Left renal pelvis (tissue), 4 donors: ENCODE results near the gene SLC25A26. TPM values are rescaled to one million over a fixed set of nuclear protein-coding genes. Genes with fewer than 3 reads are reported as not detected.
"Not testable (repeated sequence)": the region's sequence is repeated elsewhere in the genome, so short reads cannot be mapped to it uniquely, and the experiment has no call there.

Experiments used
- DNase-seq, 4 donors: peaks; one replicate each; pipeline ENCODE4 v3.0.0-alpha.2; 2013; ENCODE audit warnings: low read depth in 4 of 4, low spot score in 3 of 4
- polyA plus RNA-seq, 4 donors: library from polyadenylated mRNA; unstranded; fragments of 120-200 nt; gene quantifications; one replicate each; pipeline ENCODE4 v1.2.1, GENCODE V29; 2013; ENCODE audit not compliant: insufficient read length in 4 of 4

SLC25A26 gene
- polyA plus RNA-seq, 4 donors, result 23.7 to 26.9 (median 24.1) TPM

DNA sequence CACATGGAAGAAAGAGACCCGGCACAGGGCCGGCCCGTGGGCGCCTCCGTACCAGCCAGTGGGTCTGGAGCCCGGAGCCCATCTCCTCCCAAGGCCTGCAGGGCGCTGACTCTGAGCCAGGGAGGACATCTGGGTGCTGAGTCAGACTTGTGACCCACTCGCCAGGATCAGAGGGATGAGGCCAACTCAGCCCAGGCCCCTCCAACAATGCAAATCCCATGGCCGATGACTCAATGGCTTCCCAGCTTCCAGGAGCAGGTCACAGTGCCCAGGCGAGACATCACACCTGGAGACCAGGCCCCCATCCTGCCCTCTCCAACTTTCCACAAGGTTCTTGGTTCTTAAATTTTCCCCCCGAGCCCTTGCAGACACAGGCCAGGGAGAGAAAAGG is 184.9 kb downstream of the SLC25A26 start:
- DNase-seq, result no peak

DNA sequence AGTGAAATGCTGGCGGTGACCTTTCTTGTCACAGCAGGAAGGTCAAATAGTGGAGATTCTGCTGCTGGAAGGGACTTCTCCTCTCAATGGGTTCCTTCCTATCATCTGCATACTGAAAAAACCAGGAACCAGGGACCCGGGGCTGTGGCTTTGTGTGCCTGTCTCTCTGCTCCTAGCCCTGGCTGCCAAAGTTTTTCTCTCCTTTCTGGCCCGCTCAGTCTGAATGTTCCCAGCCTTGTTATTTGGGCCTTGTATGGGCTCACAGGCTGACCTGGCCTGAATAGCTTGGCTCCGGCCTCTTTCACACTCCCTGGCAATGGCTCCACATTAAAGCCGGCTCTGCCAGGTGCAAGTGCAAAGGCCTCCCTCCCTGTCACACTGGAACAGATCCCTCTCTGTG is 185.4 kb downstream of the SLC25A26 start:
- DNase-seq, result no peak

DNA sequence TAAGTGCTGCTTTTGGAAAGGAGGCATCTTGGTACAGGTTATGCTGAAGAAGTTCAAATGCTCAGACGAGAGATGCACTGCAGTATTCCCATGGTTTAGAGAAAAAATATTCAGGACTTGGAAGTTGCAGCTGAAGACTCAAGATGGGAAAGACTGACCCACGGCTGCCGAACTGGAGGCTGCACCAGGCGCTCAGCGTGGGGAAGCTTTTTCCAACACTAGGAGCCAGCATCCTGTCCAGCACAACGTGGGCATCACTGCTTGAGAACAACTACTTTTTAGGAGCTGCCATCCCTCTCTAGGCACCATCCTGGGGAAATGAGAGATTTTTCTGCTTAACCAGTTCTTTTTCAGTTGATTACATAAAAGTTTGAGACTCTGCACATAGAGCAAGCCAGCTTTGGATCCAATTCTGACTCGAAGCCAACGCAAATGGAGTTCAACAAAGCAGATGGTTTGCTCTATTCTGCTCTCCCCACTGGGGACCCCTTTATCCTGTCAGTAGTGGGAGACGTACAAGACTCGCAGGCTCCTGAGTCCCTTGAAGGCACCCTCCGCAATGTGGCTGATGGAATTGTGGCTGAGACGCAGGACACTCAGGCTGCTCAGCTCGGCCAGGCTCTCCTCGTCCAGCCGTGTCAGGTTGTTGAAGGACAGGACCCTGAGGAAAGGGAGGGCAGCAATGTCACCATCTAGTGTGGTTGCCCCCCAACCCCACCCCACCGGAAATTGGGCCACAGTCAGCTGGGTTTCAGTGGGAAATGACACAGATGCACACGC is 186.2 kb downstream of the SLC25A26 start:
- no peak for DNase-seq

DNA sequence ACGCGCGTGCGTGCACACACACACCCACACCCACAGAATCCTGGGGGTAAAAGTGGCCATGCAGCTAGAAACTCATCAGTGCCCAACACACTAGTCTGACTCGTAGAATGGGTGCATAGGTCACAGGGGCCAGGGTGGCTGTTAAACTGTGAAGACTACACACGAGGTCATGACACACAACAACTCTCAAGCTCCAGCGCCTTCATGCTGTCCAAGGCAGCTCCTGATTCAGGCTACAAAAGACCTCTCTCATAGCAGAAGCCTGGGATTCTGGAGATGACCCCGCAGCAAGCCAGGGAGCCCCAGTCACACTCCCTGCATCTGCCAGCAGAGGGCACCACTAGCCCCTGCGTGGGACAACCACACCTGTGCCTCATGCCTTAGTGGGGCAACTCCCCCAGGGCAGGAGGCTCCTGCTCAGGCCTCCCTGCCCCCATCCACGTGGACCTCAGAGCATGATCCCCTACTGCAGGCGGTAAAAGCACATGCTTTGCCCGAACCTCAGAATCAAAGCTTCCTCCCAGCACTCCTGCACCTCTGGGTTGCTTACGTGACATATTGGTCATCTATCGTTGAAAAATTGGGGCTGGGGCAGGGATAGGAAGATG is 186.9 kb downstream of the SLC25A26 start:
- DNase-seq, result no peak

DNA sequence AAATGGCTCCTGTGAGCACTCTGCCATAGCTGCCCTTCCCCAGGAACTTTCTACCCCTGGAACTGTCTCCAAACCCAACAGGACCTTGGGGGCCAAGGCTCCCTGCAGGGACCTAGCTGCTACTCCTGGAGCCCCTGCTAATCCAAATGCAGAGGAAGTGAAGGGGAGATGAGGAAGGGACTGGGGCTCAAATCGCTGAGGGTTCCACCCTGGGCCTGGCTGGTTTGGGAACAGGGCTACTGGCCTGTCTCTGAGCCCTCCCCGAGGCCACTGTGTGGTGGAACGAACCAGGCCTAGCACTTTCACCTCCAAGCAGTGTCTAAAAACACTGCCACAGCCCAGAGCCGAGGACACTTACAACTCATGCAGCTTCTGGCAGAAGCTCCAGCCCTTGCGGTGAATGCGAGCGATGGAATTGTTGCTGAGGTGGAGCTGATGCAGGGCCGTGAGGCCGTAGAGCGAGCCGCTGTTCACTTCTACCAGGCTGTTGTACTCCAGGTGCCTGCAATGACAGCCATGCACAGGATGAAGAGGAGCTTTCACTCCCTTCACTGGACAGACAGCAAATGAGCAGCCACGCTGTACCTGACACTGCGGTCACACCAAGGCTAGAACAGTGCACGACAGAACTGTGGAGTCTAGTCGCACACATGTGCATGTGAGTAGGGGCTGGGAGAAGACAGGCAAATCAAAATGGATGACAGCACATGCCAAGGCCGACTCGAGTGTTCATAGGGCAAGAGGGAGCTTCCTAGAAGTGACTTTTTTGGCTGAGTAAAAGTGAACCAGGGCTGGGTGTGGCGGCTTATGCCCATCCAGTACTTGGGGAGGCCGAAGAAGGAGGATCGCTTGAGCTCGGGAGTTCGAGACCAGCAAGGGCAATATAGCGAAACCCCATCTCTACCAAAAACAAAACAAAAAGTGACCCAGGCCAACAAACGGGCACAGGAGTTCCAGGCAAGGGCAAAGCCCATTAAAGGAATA is 189.3 kb downstream of the SLC25A26 start:
- DNase-seq, result no peak

DNA sequence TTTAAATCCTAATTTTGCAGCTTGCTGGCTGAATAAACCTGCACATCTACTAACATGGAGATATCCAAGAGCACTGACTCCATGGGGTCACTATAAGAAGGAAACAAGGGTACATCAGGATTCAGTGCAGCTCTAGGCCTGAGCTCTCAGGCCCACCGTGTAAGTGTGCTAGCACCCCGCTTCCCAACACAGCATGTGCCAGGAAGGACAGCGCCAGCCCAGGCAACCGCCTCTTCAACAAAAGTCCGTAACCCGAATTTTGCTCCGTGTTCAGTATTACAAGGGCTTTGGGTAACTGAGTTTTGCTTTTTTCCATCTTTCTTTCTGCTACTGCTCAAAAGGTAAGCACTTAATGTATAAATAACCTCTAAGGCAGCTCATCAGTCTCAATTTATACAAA is 190.2 kb downstream of the SLC25A26 start:
- DNase-seq, result no peak

DNA sequence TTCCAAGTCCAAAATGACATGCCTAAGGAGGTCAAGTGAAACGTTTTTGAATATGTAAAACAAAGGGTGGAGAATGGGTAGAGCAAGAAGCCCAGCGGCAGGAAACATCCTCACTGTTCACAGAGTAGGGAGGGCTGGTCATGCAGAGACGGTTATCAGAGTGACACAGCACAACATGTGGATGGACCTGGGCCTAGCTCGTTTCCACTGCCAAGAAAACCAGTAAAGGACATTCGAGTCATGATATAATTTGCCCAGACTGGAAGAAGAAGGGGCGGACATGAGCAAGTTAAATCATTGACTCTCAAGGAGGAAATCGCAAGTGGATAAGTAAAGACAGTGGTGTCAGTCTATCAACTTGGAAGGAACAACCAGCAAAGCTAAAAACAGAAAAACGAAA is 190.7 kb downstream of the SLC25A26 start:
- no peak for DNase-seq

DNA sequence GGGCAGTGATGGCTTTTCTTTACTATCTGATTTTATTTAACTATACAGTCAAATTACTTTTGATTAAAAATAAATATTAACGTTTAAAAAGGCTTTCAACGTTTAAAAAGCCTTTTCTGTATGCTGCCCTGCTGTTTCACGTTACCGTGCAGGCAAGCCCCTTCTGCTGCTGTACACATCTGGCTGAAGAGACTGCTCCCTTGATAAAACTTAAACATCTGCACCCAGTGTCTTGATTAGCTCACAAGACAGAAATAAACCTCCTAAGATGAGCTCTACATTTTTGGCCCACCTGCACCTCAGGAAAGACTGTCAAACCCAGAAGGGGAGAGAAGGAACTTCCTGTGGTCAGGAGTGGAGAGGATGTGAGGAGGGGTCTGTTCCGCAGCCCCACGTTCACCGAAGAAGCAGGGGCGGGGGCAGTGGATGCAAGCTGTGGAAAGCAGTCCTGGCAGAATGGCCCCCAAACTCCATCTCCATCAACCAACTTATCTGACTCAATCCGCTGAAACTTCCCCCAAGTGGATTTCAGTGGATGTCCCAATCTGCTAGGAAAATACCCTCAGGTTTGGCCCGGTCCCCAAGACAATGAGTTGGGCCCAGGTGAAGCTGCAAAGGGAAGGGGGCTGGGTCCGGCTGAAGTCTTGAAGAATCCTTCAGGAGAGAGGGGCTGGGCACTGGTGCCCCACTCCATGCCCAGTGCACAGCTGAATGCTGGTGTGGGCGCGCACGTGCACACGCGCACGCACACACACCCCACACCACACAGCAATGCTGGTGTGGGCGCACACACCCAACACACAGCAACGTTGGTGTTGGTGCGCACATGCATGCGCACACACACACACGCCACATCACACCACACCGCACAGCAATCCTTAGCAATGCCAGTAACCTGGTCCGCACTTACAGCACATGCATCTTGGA is 191.4 kb downstream of the SLC25A26 start:
- no peak for DNase-seq

DNA sequence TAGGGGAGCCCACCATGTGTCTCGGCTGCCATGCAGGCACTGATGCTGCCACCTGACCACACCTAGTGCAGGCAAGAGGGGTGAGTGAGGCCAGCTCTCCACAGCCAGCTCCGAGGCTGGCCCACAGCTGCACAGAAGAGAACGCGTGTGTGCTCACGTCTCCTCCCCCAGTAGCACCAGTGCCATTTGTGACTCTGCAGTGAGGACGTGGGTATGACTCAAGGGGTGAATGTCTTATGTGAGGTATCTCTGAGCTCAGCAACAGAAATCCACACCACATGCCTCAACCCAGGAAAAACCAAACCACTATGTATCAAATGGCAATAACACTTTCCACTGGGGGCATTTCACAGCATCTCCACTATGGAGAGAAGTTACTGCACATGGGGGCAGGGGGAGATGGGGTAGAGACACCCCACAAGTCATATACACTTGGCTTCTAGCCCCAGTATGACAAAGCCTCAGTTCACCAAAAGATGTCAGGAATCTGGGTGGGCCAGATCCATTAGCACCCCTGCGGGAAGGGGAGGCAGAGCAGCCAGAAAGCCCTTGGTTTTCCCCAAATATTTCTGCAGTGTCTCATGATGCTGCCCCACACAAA is 192.4 kb downstream of the SLC25A26 start:
- no peak for DNase-seq

DNA sequence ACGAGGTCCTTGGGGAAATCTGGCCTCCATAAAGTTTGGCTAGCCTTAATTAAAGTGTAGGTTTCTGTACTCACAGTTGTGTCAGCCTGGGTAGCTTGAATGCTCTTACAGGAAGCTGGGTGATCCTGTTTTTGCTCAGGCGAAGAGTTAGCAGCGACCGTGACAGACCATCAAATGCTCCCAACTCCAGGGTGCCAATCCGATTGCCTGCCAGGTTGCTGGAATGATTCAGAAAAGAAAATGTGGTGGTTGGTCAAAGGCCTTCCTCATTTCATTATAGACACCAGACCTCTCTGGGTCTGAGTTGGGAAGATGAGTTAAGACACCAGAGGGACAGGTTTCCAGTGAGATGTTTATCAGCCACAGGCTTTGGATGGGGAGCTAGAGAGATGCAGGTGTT is 194.0 kb downstream of the SLC25A26 start:
- no peak for DNase-seq

DNA sequence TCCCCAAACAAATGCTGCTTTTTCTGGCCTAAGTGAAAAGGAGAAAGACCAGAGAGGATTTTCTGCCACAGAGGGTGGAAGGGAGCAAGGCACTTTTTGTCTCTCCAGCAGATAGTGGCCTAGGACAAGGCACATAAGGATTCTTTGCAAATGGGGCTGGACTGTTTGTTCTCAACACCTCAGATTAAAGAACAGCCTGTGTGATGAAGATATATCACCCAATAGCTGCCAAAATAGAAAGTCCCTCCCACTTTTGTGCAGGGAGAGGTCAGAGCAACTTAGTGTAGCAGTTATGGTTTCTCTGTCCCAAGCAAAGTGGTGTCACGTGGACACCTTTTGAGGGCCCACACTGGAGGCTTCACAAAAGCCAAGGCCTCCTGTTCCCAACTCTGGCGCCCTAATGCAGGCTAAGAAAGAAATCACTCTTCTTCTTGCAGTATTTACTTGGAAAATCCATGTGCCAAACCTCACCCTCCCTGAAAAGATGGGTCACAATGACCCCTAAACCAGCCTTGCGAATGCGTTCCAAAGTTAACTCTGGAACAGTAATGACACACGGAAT is 195.1 kb downstream of the SLC25A26 start:
- DNase-seq, result no peak

DNA sequence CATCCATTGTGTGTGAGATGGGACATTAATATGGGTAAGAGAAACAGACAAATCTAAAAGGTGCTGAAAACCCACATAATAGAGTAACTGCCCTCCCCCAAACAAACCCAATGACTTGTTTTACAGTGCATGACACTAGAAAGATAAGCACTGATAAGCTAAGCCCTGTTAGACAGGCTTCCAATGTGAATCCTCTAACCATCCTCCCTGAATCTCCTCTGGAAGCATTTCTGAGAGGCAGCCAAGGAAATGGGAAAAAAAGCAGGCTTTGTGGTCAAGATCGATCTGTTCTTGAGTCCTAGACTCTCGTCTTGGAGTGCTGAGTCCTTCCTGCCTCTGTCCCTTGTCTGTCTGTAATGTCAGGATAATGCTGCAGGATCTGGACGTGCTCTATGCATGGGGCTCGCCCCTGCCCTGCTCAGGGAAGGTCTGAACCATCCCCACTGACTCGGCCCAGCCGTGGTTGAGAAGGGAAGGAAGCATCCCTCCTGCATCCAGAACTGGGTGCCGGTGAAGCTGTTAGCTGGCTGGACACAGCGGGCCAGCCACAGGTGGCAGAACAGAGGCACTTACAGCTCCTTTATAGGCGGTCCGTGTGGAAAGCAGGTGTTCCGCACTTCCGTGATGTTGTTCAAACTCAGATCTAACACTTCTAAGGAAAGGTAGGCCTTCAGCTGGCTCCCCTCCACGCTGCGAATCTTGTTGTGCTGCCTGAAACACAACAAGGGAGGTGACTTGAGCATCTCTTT is 195.9 kb downstream of the SLC25A26 start:
- DNase-seq, result no peak

DNA sequence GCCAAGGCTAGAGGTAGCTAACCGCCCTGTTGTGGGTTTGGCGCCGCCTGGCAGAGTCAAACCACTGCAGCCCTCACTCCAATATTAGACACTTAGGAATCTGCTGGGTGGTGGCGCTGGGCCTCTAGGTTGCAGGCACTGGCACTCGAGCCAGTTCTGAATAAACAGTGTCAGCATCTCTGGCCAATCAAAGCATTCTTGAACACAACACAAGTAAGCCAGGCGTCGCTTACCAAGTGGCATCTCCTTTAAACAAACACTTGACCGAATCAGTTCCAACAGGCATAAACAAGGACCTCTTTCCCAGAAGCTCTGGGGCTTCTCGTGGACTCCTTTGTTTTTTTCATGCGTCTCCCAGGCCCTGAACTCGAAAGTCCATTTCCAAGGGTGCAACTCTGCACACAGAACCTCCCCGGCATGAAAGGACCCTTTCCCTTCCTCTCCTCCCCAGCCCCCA is 197.7 kb downstream of the SLC25A26 start:
- no peak for DNase-seq

DNA sequence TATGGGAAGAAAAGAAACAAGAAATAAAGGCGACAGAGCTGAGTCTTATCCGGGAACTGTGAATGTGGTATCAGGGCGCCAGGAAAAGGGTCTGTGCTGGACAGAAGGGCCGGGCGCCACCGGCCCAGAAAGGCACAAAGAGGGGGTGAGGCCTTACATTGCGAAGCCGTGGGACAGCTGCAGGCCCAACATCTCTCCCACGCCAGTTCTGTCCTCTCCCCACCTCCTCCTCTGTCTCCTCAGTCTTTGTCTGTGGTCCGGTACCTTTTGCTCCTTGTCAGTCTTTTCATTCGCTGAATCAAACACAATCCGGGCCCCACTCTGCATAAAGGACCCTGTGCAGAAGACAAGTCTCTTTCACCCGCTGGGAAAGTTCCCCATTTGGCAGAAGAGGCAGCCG is 198.2 kb downstream of the SLC25A26 start:
- DNase-seq, result no peak

DNA sequence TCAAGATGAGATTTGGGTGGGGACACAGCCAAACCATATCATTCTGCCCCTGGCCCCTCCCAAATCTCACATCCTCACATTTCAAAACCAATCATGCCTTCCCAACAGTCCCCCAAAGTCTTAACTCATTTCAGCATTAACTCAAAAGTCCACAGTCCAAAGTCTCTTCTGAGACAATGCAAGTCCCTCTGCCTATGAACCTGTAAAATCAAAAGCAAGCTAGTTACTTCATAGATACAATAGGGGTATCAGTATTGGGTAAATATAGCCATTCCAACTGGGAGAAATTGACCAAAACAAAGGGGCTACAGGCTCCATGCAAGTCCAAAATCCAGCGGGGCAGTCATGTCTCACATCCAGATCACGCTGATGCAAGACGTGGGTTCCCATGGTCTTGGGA is 200.3 kb downstream of the SLC25A26 start:
- not testable (repeated sequence) for DNase-seq

DNA sequence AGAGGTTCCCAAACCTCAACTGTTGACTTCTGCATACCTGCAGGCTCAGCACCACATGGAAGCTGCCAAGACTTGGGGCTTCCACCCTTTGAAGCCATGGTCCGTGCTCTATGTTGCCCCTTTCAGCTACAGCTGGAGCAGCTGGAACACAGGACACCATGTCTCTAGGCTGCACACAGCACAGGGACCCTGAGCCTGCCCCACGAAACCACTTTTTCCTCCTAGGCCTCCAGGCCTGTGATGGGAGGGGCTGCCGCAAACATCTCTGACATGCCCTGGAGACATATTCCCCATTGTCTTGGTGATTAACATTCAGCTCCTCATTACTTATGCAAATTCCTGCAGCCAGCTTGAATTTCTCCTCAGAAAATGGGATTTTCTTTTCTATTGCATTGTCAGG is 201.1 kb downstream of the SLC25A26 start:
- DNase-seq, result not testable (repeated sequence)

DNA sequence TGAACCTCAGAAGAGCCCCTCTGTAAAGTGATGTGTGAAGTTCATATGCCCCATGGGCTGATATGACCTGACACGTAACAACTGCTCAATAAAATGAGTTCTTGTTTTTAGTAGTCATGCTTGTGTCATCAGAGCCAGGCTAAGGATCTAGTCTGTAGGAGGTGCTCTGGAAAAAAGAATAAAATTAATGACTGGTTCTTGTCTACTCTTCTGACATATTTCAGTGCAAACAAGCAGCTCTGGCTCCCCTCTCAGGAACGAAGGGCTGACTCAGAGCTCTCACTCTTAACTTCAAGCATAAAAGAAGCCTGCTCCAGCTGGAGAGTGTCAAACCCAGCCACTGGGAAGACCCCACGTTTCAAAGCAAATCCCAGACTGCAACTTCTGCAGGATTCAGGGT is 203.0 kb downstream of the SLC25A26 start:
- no peak for DNase-seq

DNA sequence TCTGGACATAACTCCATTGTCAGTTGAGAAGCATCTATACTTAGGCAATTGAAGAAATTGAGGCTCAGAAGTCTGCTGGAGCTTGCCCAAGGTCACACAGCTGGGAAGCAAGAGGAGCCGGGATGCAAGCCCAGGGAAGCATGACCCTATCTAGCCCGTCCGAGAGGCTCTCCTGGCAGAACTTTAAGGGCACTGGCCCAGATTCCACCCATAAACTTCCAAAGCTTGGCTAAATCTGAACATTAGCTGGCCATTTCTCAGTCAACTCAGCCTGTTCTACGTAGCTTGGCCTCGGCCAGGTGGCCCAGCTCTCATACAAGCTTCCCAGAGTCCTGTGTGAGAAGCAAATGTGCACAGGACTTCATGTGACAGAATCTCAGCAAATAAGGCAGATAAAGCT is 204.2 kb downstream of the SLC25A26 start:
- DNase-seq, result no peak
